HL-60 (cell line): ENCODE results near the gene ZNF182.
"Not testable (repeated sequence)": the region's sequence is repeated elsewhere in the genome, so short reads cannot be mapped to it uniquely, and the experiment has no call there.

Experiments used
- DNase-seq, 2 experiments: peaks; one replicate each; pipeline ENCODE4 v3.0.0-alpha.2; 2010 to 2020; ENCODE audit warnings: low read depth in 1 of 2, low spot score in 1 of 2
- H3K27ac ChIP-seq: fragments of 250-450 bp; sonication (Bioruptor Pico); replicated peaks from 2 replicates; pipeline ENCODE4 v1.5.1; 2020; ENCODE audit warnings: mild to moderate bottlenecking, moderate library complexity
- H3K27me3 ChIP-seq: fragments of 250-450 bp; sonication (Bioruptor Pico); 2 replicates; pipeline ENCODE4 v1.5.1; 2021; ENCODE audit warnings: mild to moderate bottlenecking, moderate library complexity; ENCODE audit not compliant: insufficient read depth, poor library complexity, severe bottlenecking
- H3K4me3 ChIP-seq: replicated peaks from 2 replicates; pipeline ENCODE4 v1.5.1; 2011; ENCODE audit warnings: mild to moderate bottlenecking, control low read depth, low read length; ENCODE audit not compliant: insufficient read depth
- CTCF ChIP-seq: IDR thresholded peaks from one replicate; pipeline ENCODE4 v1.5.1; 2011; ENCODE audit warnings: low read length, control low read depth, inconsistent platforms; ENCODE audit not compliant: insufficient read depth
- GABPA ChIP-seq: IDR thresholded peaks from 2 replicates; pipeline ENCODE4 v1.6.1; 2012; ENCODE audit warnings: low read depth
- POLR2AphosphoS5 ChIP-seq: IDR thresholded peaks from 2 replicates; pipeline ENCODE4 v1.6.1; 2012; ENCODE audit warnings: low read depth
- REST ChIP-seq: IDR thresholded peaks from 2 replicates; pipeline ENCODE4 v1.6.1; 2012; ENCODE audit warnings: low read depth; ENCODE audit not compliant: insufficient replicate concordance
- SPI1 ChIP-seq: IDR thresholded peaks from 2 replicates; pipeline ENCODE4 v1.6.1; 2012; ENCODE audit warnings: low read depth, mild to moderate bottlenecking, borderline replicate concordance

The ZNF182 gene

GRCh38 chrX:48028091-48028490, 24.3 kb upstream of the ZNF182 start:
- DNase-seq, result no peak
- TF ChIP-seq POLR2AphosphoS5 (no peak), GABPA (no peak), CTCF (no peak), REST (no peak)
- no peak overlapping the region for H3K4me3 ChIP-seq
- H3K27me3 ChIP-seq, result no peaks in the 10 kb centered on the region
- H3K27ac ChIP-seq, result no peak overlapping the region

- not testable (repeated sequence) for DNase-seq
These were observed 23.8 kb upstream of the ZNF182 start for GRCh38 chrX:48027545-48027944.

GRCh38 chrX:48025561-48025960, 21.8 kb upstream of the ZNF182 start:
- no peak overlapping the region for H3K27ac ChIP-seq
- no peaks in the 10 kb centered on the region for H3K27me3 ChIP-seq
- DNase-seq, result peak in 1 of 2 experiments; percentile 60
- TF ChIP-seq POLR2AphosphoS5, result no peak
- no peak overlapping the region for H3K4me3 ChIP-seq

More at GRCh38 chrX:48027545-48027944, 23.8 kb upstream of the ZNF182 start:
- not testable (repeated sequence) for H3K27me3 ChIP-seq, H3K27ac ChIP-seq, H3K4me3 ChIP-seq

GRCh38 chrX:48022738-48023137, 18.9 kb upstream of the ZNF182 start:
- Histone ChIP-seq H3K4me3 (no peak overlapping the region), H3K27me3 (no peaks in the 10 kb centered on the region), H3K27ac (no peak overlapping the region)
- no peak for DNase-seq
- TF ChIP-seq SPI1 (no peak), POLR2AphosphoS5 (no peak), REST (no peak), GABPA (no peak), CTCF (no peak)

GRCh38 chrX:48022100-48022499, 18.3 kb upstream of the ZNF182 start:
- no peak for DNase-seq
- Histone ChIP-seq H3K27ac (no peak overlapping the region), H3K27me3 (no peaks in the 10 kb centered on the region), H3K4me3 (no peak overlapping the region)
- TF ChIP-seq SPI1 (no peak), REST (no peak), POLR2AphosphoS5 (no peak), CTCF (no peak), GABPA (no peak)
